Skeletal muscle satellite cell (primary cell): ENCODE measurements around the gene TEX19.
"Not testable (repeated sequence)": the region's sequence is repeated elsewhere in the genome, so short reads cannot be mapped to it uniquely, and the experiment has no call there.

Experiments used
- H3K27me3 ChIP-seq: 2 replicates; pipeline ENCODE4 v1.7.0; 2013; ENCODE audit warnings: low read length; ENCODE audit not compliant: control insufficient read depth, insufficient read depth
- H3K36me3 ChIP-seq: 2 replicates; pipeline ENCODE4 v1.7.0; 2013; ENCODE audit warnings: mild to moderate bottlenecking, control low read depth, low read length; ENCODE audit not compliant: insufficient read depth
- H3K4me1 ChIP-seq: 2 replicates; pipeline ENCODE4 v1.7.0; 2013; ENCODE audit warnings: low read length; ENCODE audit not compliant: control insufficient read depth, insufficient read depth
- H3K4me2 ChIP-seq: 2 replicates; pipeline ENCODE4 v1.7.0; 2013; ENCODE audit warnings: mild to moderate bottlenecking, low read length
- H3K4me3 ChIP-seq: 2 replicates; pipeline ENCODE4 v1.7.0; 2013; ENCODE audit warnings: low read length
- H3K9ac ChIP-seq: 2 replicates; pipeline ENCODE4 v1.7.0; 2013; ENCODE audit warnings: mild to moderate bottlenecking, low read depth, low read length, moderate library complexity
- H3K9me3 ChIP-seq: replicated peaks from 2 replicates; pipeline ENCODE4 v1.7.0; 2013; ENCODE audit warnings: mild to moderate bottlenecking, control low read depth, low read length

Gene TEX19

GRCh38 chr17:82405051-82405450 lies 46.0 kb downstream of the TEX19 start:
- Histone ChIP-seq H3K4me3 (no peak overlapping the region), H3K27me3 (no peaks in the 10 kb centered on the region), H3K9me3 (no peaks in the 10 kb centered on the region), H3K4me1 (peaks cover 35% of the 10 kb centered on the region), H3K9ac (no peak overlapping the region), H3K36me3 (peaks cover 5% of the 10 kb centered on the region), H3K4me2 (no peak overlapping the region)

DNA sequence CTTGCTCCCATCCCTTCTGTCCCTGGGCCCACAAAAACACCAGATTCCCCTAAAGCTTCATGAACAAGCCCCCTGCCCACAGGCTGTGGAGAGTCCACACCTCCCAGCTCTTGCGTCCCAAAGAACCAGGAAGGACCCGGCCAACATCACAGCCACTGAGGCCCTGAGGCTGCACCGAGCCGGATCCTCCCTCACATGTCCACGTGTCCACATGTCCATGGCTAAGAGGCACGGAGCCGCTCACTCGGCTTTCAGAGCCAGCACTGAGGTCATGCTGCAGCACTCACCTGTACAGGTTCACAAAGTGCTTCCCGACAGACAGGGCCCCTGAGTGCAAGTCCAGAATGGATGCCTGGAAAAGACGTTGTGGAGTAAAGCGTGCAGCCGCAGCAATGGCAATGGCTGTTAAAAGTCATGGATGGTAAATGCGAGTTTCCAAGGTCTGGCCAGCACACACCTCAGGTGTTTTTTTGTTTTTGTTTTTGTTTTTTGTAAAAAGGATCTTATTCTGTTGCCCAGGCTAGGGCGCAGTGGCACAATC lies 47.2 kb downstream of the TEX19 start:
- no peaks in the 10 kb centered on the region for H3K27me3 ChIP-seq
- H3K4me1 ChIP-seq = peaks cover 26% of the 10 kb centered on the region
- H3K9ac ChIP-seq = no peak overlapping the region
- no peak overlapping the region for H3K4me2 ChIP-seq
- H3K36me3 ChIP-seq = peaks cover 5% of the 10 kb centered on the region
- no peak overlapping the region for H3K4me3 ChIP-seq
- no peaks in the 10 kb centered on the region for H3K9me3 ChIP-seq

DNA sequence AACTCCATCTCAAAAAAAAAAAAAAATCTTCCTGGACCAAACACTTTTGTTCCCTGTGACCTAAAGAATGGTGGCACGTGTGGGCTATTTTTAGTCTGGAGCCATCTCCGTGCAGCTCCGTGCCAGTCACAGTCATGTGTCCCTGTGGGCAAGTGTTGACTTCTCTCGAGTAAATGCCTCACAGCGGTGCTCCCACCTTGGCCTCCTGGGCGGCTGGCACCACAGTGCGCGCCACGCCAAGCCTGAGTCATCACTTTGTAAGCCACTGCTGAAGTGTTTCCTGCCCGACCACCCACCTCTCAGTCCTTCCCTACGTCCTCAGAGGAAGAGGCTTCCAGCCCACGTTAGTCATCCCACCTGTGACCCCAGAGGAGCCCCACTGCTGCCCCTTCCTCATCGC lies 48.2 kb downstream of the TEX19 start:
- Histone ChIP-seq H3K4me2 (peak overlapping the region; percentile 33), H3K9ac (no peak overlapping the region), H3K27me3 (no peaks in the 10 kb centered on the region), H3K9me3 (no peaks in the 10 kb centered on the region), H3K36me3 (peaks cover 5% of the 10 kb centered on the region), H3K4me3 (no peak overlapping the region), H3K4me1 (peaks cover 26% of the 10 kb centered on the region)

GRCh38 chr17:82408288-82408937 lies 49.4 kb downstream of the TEX19 start:
- H3K27me3 ChIP-seq = no peaks in the 10 kb centered on the region
- no peaks in the 10 kb centered on the region for H3K9me3 ChIP-seq
- peaks cover 5% of the 10 kb centered on the region for H3K36me3 ChIP-seq
- no peak overlapping the region for H3K4me2 ChIP-seq
- H3K4me1 ChIP-seq = peaks cover 26% of the 10 kb centered on the region
- H3K4me3 ChIP-seq = no peak overlapping the region
- H3K9ac ChIP-seq = no peak overlapping the region

DNA sequence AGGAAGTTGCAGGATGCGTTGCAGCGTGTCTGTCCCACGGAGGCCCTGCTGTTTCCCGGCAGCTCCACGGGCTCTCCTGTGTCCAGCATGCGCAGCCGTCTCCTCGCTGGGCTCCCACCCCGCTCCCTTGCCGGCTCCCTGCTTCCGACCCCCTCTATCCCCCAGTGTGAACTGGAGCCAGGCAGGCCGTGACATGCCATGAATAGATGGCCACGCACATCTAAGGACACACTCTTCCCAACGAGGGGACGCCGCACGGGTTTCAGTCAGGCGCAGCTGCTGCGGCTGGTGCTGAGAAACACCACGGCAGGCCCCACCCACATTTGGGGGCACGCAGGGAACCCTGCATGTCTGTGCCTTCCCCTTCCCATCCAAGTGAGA lies 49.9 kb downstream of the TEX19 start:
- Histone ChIP-seq H3K4me3 (no peak overlapping the region), H3K4me2 (no peak overlapping the region), H3K4me1 (peaks cover 26% of the 10 kb centered on the region), H3K9ac (no peak overlapping the region), H3K36me3 (peaks cover 5% of the 10 kb centered on the region), H3K9me3 (no peaks in the 10 kb centered on the region), H3K27me3 (no peaks in the 10 kb centered on the region)

DNA sequence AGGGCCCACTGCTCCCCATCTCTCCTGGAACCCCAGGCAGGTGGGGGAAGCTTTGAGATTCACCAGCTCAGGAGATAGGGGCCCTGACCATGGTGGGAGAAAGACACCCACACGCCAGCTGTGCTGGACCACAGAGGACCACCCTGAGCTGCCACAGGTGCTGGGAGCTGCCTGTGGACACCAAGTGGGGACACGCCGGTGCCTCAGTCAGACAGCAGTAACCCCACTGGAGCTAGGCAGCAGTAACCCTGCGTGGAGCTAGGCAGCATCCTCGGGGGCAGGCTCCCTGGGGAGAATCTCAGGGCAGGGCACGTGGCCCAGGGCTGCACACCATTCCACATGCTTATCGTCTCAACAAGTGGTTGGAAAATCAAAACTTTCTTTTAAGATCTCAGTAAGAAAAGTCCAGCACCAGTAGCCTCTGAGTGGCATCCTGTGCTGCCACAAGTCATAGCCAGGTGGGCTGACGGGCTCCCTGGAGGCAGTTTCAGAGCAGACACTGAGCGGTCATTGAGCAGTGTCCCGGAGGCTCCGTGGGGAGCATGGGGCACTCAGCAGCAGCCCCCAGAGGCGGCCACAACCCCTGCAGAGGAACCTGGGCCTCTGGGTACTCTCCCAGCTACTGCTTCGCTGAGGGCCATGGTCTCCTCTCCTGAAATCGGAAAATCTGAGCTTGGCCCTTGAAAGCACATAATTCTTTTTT lies 51.1 kb downstream of the TEX19 start:
- Histone ChIP-seq H3K9ac (no peak overlapping the region), H3K4me2 (no peak overlapping the region), H3K9me3 (no peaks in the 10 kb centered on the region), H3K4me3 (no peak overlapping the region), H3K4me1 (peaks cover 26% of the 10 kb centered on the region), H3K36me3 (peaks cover 2% of the 10 kb centered on the region), H3K27me3 (no peaks in the 10 kb centered on the region)

GRCh38 chr17:82411396-82412053 lies 52.5 kb downstream of the TEX19 start:
- Histone ChIP-seq H3K4me2 (no peak overlapping the region), H3K27me3 (no peaks in the 10 kb centered on the region), H3K9ac (no peak overlapping the region), H3K4me3 (no peak overlapping the region), H3K36me3 (no peaks in the 10 kb centered on the region), H3K9me3 (no peaks in the 10 kb centered on the region), H3K4me1 (peaks cover 25% of the 10 kb centered on the region)

DNA sequence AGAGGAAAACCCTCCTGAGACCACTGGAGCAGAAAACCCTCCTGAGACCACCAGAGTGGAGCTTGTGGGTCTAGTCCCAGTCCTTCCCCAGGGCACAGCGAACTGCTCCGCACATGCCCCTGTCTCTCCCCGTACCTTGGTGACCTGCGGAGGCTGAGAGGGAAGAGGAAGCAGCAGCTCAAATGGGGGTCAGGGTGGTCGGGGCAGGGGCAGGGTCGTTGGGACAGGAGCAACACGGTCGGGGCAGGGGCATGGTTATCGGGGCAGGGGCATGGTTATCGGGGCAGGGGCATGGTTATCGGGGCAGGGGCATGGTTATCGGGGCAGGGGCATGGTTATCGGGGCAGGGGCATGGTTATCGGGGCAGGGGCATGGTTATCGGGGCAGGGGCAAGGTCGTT lies 53.0 kb downstream of the TEX19 start:
- H3K4me1 ChIP-seq = peaks cover 19% of the 10 kb centered on the region
- H3K36me3 ChIP-seq, H3K9ac ChIP-seq, H3K4me2 ChIP-seq, H3K4me3 ChIP-seq, H3K27me3 ChIP-seq, H3K9me3 ChIP-seq: not testable (repeated sequence)

DNA sequence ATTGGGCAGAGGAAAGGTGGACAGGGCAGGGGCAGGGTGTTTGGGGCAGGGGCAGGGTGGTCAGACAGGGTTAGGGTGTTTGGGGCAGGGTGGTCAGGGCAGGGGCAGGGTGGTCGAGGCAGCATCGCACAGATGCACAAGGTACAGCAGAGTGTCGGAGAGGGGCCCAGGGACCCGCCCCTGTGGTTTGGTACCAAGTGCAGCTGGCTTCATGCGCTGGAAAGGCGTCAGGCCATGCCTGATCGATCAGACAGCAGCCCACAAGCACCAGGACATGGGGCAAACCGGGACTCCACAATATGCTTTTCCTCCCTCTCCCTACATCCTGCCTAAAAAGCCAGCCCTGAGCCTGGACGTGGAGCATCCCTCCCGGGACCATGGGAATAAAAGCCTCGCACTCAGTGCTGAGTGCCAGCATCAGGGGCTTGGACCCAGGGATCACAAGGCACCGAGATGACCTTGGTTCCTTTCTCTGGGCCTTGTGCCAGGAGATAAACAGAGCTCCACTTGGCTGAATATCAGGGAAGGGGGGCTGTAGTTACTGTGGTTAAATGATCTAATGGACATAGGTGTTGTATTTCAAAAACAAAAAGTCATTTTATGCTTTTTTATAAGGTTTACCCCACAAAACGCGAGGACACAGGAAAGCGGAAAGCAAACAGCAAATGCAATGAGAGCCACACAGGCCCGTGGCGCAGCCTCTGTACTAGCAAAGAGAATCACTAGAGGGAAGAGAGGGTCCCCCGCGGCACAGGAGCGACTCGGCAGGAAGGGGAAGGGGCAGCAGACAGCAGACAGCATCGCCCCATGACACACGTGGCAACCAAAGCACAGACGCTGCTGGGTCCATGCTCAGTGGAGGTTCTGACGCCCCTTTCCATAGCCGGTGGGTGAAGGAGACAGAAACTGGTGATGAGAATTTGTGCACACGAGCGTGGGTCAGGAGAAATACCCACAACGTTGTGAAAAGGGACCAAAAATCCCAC lies 53.8 kb downstream of the TEX19 start:
- H3K4me3 ChIP-seq = no peak overlapping the region
- no peaks in the 10 kb centered on the region for H3K36me3 ChIP-seq
- H3K9ac ChIP-seq = no peak overlapping the region
- no peaks in the 10 kb centered on the region for H3K9me3 ChIP-seq
- H3K27me3 ChIP-seq = no peaks in the 10 kb centered on the region
- no peak overlapping the region for H3K4me2 ChIP-seq
- H3K4me1 ChIP-seq = peaks cover 15% of the 10 kb centered on the region
